Ovary (tissue), 3 donors: Measurements from ENCODE around the gene IGLL1.

Experiments
- CTCF ChIP-seq, 3 donors: fragments of 450-650 bp in 2 of 3; fragments of 200-600 bp in 1 of 3; IDR thresholded peaks; one replicate each; pipeline versions ENCODE4 v1.5.1 to v1.8.0; 2016 to 2022; ENCODE audit warnings: antibody characterized with exemption in 3 of 3, mild to moderate bottlenecking in 1 of 3
- EP300 ChIP-seq: sonication (generic); formaldehyde crosslinking; IDR thresholded peaks from one replicate; pipeline ENCODE4 v1.6.1; 2017; ENCODE audit warnings: antibody characterized with exemption
- donor health status: DM: no; HTN: no; CAD: no.

DNA sequence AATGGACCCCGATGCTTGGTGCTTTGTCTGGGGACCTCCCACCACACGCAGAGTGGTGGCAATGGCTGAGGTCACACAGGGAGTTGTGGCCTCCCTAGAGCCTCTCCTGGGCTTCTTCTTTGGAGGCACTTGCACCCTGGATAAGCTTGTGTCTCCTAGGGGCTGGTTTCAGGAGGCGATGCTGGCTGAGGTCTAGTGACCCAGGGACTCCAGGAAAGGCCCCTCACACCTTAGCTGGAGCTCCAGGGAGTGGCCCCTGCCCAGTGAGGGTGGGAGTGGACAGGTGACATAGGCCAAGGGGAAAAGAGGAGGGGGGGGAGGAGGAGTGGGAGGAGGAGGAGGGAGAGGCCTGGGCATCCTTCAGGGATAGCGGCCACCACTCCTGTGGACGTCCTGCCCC, 810 bp downstream of the IGLL1 start:
- no peak for TF ChIP-seq EP300
- TF ChIP-seq CTCF (IDR thresholded peaks at IDR 0.05): no peak
